Measurements from ENCODE around the gene CCDC187.

The CCDC187 gene

DNA sequence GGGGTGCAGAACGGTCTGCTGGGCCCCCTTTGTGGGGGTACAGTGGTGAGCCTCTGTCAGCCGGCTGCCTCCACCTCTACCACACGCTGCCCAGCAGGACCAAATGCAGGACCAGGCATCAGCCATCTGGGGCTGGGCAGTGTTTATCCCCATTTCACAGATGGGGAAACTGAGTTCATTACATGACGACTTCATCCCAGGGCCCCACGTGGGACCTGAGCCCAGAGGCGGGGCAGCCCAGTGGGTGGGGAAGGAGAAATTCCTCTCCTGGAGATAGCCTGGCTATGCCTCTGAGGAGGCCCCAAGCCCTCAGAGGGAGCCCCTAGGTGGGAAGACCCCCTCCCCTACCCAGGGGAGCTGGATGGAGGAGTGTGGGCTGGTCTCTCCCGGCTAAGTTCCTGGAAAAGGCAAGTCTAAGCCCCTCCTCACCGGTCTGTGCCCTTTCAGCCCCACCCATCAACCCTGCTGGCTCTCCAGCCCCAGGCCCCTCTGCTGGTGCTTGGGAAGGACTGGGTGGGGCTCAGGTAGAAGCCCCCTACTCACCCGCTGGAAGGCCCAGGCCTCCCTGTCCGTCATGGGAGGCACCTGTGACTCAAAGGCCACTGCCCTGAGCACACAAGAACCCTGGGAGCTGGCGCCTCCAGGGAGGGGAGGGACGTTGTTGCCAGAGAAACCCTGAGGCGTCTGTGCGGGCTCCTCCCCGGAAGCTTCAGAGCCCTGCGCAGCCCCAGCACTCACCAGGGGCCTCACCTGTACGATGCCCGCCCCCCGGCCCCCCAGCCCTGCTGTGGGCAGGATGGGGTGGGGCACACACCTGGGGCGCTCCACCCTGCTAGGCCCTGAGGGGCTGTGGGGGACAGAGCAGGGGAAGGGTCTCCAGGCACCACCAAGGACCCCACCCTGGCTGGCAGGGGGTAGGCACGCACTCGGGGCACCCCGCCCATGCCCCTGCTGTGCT, 7.4 kb upstream of the CCDC187 start:
- ATAC-seq (replicated peaks; ENCODE audit: extremely low read depth, poor library complexity, severe bottlenecking) (no peak), DNase-seq (ENCODE audit: low spot score in 2 of 2) (no peak)
- H3K4me3 Mint-ChIP-seq = no peak overlapping the region
- H3K9me3 Mint-ChIP-seq = peaks cover 15% of the 10 kb centered on the region
- peaks cover 14% of the 10 kb centered on the region for H3K36me3 Mint-ChIP-seq (ENCODE audit: insufficient read depth)
- peaks cover 13% of the 10 kb centered on the region for H3K4me1 Mint-ChIP-seq
- H3K27ac Mint-ChIP-seq (ENCODE audit: low read depth) = no peak overlapping the region
- H3K27me3 Mint-ChIP-seq = no peaks in the 10 kb centered on the region

GRCh38 chr9:136310273-136311030, 6.6 kb upstream of the CCDC187 start:
- no peak for DNase-seq (ENCODE audit: low spot score in 2 of 2)
- no peak for ATAC-seq (replicated peaks; ENCODE audit: extremely low read depth, poor library complexity, severe bottlenecking)

DNA sequence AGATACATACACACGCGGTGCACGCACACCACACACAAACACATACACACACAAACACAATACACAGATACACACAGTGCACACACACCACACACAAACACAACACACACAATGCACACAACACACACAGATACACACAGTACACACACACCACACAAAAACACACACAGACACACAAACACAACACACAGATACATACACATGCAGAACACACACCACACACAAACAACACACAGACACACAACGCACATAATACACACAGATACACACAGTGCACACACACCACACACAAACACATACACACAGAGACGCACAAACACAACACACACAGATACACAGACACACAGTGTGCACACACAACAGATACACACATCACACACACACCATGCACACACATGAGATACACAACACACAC, 5.9 kb upstream of the CCDC187 start:
- Mint-ChIP-seq H3K4me3 (no peak overlapping the region), H3K27ac (ENCODE audit: low read depth) (no peak overlapping the region), H3K27me3 (no peaks in the 10 kb centered on the region), H3K9me3 (peaks cover 1% of the 10 kb centered on the region), H3K4me1 (no peaks in the 10 kb centered on the region), H3K36me3 (ENCODE audit: insufficient read depth) (peaks cover 4% of the 10 kb centered on the region)
- ATAC-seq (replicated peaks; ENCODE audit: extremely low read depth, poor library complexity, severe bottlenecking) (no peak), DNase-seq (ENCODE audit: low spot score in 2 of 2) (no peak)

More at GRCh38 chr9:136310273-136311030, 6.6 kb upstream of the CCDC187 start:
- no peaks in the 10 kb centered on the region for H3K27me3 Mint-ChIP-seq
- H3K9me3 Mint-ChIP-seq = peaks cover 8% of the 10 kb centered on the region
- H3K4me3 Mint-ChIP-seq = no peak overlapping the region
- peaks cover 7% of the 10 kb centered on the region for H3K36me3 Mint-ChIP-seq (ENCODE audit: insufficient read depth)
- no peak overlapping the region for H3K27ac Mint-ChIP-seq (ENCODE audit: low read depth)
- peaks cover 5% of the 10 kb centered on the region for H3K4me1 Mint-ChIP-seq

GRCh38 chr9:136309101-136309801, 5.4 kb upstream of the CCDC187 start:
- DNase-seq (ENCODE audit: low spot score in 2 of 2) (no peak), ATAC-seq (replicated peaks; ENCODE audit: extremely low read depth, poor library complexity, severe bottlenecking) (no peak)
- Mint-ChIP-seq H3K27ac (ENCODE audit: low read depth) (no peak overlapping the region), H3K27me3 (no peaks in the 10 kb centered on the region), H3K9me3 (no peaks in the 10 kb centered on the region), H3K36me3 (ENCODE audit: insufficient read depth) (peaks cover 4% of the 10 kb centered on the region), H3K4me1 (no peaks in the 10 kb centered on the region), H3K4me3 (no peak overlapping the region)

DNA sequence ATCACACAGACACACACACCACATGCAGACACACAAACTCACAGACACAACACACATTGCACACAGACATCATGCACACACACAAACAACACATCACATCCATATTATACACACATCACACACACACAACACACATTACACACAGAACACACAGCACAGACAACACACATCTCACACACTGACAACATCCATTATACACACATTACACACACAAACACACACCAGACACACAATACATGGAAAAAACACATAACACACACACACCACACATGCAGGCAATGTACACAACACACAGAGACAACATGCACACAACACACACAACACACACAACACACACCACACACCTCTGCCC, 4.8 kb upstream of the CCDC187 start:
- no peak overlapping the region for H3K27ac Mint-ChIP-seq (ENCODE audit: low read depth)
- no peaks in the 10 kb centered on the region for H3K4me1 Mint-ChIP-seq
- no peak for ATAC-seq (replicated peaks; ENCODE audit: extremely low read depth, poor library complexity, severe bottlenecking)
- DNase-seq (ENCODE audit: low spot score in 2 of 2) = no peak
- no peak overlapping the region for H3K4me3 Mint-ChIP-seq
- peaks cover 2% of the 10 kb centered on the region for H3K36me3 Mint-ChIP-seq (ENCODE audit: insufficient read depth)
- no peaks in the 10 kb centered on the region for H3K9me3 Mint-ChIP-seq
- H3K27me3 Mint-ChIP-seq = no peaks in the 10 kb centered on the region

GRCh38 chr9:136308006-136308701, 4.3 kb upstream of the CCDC187 start:
- Mint-ChIP-seq H3K4me1 (no peaks in the 10 kb centered on the region), H3K9me3 (no peaks in the 10 kb centered on the region), H3K36me3 (ENCODE audit: insufficient read depth) (peaks cover 2% of the 10 kb centered on the region), H3K27me3 (no peaks in the 10 kb centered on the region), H3K27ac (ENCODE audit: low read depth) (no peak overlapping the region), H3K4me3 (no peak overlapping the region)
- no peak for DNase-seq (ENCODE audit: low spot score in 2 of 2)
- ATAC-seq (replicated peaks; ENCODE audit: extremely low read depth, poor library complexity, severe bottlenecking) = no peak

DNA sequence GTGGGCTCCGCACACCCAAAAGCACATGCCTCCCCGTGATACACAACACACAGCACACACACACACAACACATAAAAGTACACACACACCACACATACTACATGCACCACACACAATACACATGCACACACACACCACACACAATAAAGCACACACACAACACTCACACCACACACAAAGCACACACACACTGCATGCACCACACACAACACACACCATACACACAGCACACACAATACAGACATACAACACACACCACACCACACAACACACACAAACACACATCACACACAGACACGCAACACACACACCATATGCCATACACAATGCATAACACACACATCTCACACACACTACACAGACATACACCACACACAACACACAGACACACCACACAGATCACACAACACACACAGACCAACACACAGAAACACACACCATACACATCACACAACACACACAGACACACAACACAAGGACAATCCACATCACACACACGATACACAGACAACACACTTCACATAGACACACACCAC, 3.4 kb upstream of the CCDC187 start:
- Mint-ChIP-seq H3K36me3 (ENCODE audit: insufficient read depth) (peaks cover 2% of the 10 kb centered on the region), H3K27me3 (no peaks in the 10 kb centered on the region), H3K4me1 (no peaks in the 10 kb centered on the region), H3K27ac (ENCODE audit: low read depth) (no peak overlapping the region), H3K9me3 (no peaks in the 10 kb centered on the region), H3K4me3 (no peak overlapping the region)
- ATAC-seq (replicated peaks; ENCODE audit: extremely low read depth, poor library complexity, severe bottlenecking) = no peak
- DNase-seq (ENCODE audit: low spot score in 2 of 2) = no peak

GRCh38 chr9:136306211-136307208, 2.6 kb upstream of the CCDC187 start:
- Mint-ChIP-seq H3K4me3 (no peak overlapping the region), H3K36me3 (ENCODE audit: insufficient read depth) (peaks cover 2% of the 10 kb centered on the region), H3K27ac (ENCODE audit: low read depth) (no peak overlapping the region), H3K4me1 (no peaks in the 10 kb centered on the region), H3K9me3 (no peaks in the 10 kb centered on the region), H3K27me3 (no peaks in the 10 kb centered on the region)
- DNase-seq (ENCODE audit: low spot score in 2 of 2) (no peak), ATAC-seq (replicated peaks; ENCODE audit: extremely low read depth, poor library complexity, severe bottlenecking) (no peak)

DNA sequence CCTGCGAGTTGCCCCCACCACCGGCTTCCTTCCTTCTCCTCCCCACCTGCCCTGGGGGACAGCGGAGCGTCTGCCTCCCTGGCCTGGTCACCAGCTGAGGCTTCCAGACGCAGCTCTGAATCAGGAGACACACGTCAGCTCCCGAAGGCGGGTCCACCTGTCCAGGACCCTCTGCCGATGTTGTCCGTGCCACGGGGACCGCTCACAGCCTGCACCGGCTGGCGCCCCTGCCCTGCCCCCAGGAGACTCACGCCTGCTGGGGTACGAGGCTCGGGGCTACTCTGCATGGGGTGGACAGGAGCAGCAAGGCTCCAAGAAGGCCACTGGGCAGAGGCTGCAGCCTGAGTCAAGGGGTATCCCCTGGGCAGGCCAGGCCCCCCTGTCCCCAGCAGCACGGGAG, 1.9 kb upstream of the CCDC187 start:
- H3K27ac Mint-ChIP-seq (ENCODE audit: low read depth) = no peak overlapping the region
- DNase-seq (ENCODE audit: low spot score in 2 of 2) = no peak
- no peak for ATAC-seq (replicated peaks; ENCODE audit: extremely low read depth, poor library complexity, severe bottlenecking)
- no peaks in the 10 kb centered on the region for H3K9me3 Mint-ChIP-seq
- no peaks in the 10 kb centered on the region for H3K27me3 Mint-ChIP-seq
- H3K4me1 Mint-ChIP-seq = no peaks in the 10 kb centered on the region
- H3K4me3 Mint-ChIP-seq = no peak overlapping the region
- peaks cover 2% of the 10 kb centered on the region for H3K36me3 Mint-ChIP-seq (ENCODE audit: insufficient read depth)

DNA sequence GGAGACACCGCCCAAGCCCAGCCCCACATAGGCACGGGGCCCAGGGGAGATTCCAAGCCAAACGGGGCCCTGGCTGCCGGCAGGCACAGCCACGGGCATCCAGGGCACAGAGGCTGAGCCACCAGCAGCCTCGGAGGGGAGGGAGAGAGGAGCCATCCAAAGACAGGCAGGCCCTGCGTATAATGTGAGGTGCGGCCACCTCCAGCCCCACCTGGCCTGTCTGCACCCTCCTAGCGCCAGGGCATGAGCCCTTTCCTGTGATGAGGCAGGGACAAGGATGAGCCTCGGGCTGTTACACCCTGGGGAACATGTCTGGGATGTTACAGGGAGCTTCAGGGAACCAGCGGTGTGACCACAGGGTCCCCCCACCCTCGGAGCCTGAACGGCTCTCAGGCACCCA, 1.1 kb upstream of the CCDC187 start:
- DNase-seq (ENCODE audit: low spot score in 2 of 2) (no peak), ATAC-seq (replicated peaks; ENCODE audit: extremely low read depth, poor library complexity, severe bottlenecking) (no peak)
- Mint-ChIP-seq H3K27me3 (no peaks in the 10 kb centered on the region), H3K27ac (ENCODE audit: low read depth) (no peak overlapping the region), H3K4me3 (no peak overlapping the region), H3K4me1 (no peaks in the 10 kb centered on the region), H3K9me3 (no peaks in the 10 kb centered on the region), H3K36me3 (ENCODE audit: insufficient read depth) (peaks cover 2% of the 10 kb centered on the region)

- Mint-ChIP-seq H3K27ac (ENCODE audit: low read depth) (no peak overlapping the region), H3K9me3 (no peaks in the 10 kb centered on the region), H3K4me3 (no peak overlapping the region), H3K27me3 (no peaks in the 10 kb centered on the region), H3K4me1 (no peaks in the 10 kb centered on the region), H3K36me3 (ENCODE audit: insufficient read depth) (peaks cover 2% of the 10 kb centered on the region)
- DNase-seq (ENCODE audit: low spot score in 2 of 2) (no peak), ATAC-seq (replicated peaks; ENCODE audit: extremely low read depth, poor library complexity, severe bottlenecking) (no peak)
Observed at GRCh38 chr9:136304456-136304855, 562 bp upstream of the CCDC187 start.
